Measurements from ENCODE around the gene IDH2.

DNA sequence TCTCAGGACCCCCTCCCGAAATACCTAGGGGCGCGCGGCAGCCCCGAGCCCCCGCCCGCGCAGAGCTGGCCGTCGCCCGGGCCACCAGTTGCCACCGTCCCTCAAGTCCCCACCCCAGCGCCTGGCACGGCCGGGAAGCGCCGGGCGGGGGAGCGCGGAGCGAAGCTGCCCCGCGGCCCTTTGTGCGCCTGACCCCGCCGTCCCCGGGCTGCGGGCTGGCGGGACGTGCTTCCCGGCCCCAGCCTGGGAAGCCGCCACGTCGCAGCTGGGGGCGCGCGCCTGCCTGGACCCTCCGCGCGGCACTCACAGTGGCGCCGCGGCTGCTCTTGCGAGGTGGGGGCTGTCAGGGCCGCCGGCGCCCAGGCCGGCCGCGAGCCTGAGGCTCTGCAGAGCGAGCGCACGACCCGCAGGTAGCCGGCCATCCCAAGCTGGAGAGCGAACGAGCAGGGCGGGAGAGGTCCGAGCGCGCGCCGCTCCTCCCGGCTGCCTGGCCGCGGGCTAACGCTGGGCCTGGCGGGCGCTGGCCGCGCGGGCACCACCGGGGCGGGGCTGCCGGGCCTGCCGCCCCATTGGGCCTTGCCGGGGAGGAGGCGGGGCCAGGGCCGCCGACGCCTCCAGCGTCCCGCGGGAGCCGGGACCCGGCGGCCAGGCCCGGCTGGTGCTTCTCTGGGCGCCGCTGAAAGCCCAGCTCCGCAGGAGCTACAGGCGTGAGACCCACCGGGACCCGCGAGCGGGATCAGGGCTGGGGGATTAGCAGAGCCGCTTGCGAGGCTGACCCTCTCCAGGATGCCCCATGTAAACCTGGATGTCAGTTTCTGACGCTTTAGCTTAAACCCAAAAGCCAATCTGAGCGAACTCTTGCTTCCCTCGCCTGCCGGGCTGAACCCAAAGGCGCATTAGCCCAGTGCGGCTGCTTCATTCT is at the start of gene IDH2:
- TF ChIP-seq, protein P1, sequence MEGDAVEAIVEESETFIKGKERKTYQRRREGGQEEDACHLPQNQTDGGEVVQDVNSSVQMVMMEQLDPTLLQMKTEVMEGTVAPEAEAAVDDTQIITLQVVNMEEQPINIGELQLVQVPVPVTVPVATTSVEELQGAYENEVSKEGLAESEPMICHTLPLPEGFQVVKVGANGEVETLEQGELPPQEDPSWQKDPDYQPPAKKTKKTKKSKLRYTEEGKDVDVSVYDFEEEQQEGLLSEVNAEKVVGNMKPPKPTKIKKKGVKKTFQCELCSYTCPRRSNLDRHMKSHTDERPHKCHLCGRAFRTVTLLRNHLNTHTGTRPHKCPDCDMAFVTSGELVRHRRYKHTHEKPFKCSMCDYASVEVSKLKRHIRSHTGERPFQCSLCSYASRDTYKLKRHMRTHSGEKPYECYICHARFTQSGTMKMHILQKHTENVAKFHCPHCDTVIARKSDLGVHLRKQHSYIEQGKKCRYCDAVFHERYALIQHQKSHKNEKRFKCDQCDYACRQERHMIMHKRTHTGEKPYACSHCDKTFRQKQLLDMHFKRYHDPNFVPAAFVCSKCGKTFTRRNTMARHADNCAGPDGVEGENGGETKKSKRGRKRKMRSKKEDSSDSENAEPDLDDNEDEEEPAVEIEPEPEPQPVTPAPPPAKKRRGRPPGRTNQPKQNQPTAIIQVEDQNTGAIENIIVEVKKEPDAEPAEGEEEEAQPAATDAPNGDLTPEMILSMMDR (conservative IDR thresholded peaks at IDR 0.05; ENCODE audit: low read depth, low read length): no peak
- TF ChIP-seq EZH2phosphoT487 (IDR thresholded peaks at IDR 0.05; ENCODE audit: borderline replicate concordance, low read length) (no peak), EZH2 (IDR thresholded peaks at IDR 0.05; ENCODE audit: low read length, unreplicated experiment) (no peak)
